RPMI8226 (cell line): ENCODE data around the gene DPF3.

Experiments used
- DNase-seq: peaks from one replicate; pipeline ENCODE4 v3.0.0-alpha.2; 2015

Gene DPF3

DNA sequence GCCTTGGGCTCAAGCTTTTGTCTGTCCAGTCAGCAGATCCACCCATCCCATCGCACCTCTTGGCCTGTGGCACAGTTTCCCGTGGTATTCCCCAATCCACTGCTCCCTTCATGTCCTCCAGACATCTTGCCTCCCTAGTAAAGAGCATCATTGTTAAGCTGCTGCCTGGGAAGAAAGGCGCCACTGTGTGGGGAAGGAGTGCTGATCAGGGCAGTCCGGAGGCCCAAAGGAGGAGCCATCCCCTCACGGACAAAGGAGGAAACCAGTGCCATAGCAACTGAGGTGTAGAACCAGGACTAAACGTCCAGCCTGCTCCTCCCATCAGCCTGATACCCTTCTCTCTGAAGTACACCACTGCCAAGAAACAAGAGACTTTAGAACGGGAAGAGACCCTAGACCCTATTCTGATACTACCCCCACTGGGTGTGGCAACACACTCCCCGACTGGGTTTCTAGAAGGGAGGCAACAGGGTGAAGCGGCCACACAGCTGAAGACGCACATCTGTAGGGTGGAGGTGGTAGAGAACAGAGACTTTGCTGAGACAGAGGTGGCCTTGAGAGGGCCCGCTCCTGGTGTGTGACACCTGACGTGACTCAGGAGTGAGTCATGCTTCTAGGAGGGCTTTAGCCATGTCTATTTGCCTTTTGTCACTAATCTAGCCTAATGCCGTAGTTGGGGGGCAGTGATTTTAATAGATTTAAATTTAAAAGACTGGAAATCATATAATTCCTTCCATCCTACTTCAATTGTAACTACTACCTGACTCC is 185.0 kb downstream of the DPF3 start:
- DNase-seq, result no peak

GRCh38 chr14:72708222-72708621 is 185.7 kb downstream of the DPF3 start:
- DNase-seq, result no peak

GRCh38 chr14:72706485-72706884 is 187.4 kb downstream of the DPF3 start:
- no peak for DNase-seq

- no peak for DNase-seq
These were observed 189.4 kb downstream of the DPF3 start for GRCh38 chr14:72704502-72704901.

DNA sequence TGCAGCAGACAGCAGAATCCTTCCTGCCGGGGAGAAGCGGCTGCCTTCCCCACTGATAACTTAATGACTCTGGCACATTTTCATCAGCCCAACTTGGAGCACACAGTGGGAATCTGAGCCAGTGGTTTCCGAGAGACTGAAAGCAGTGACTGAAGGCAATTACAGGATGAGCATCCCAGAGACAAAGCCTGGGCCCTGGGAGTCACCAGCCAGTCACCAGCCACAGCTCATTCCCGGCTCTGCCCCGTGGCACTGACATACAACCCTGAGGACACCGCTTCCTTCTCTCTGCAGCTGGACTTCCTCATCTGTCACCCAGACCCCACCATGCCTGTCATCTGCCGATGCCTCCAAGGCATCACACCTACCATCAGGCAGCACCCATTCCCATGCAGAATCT is 192.3 kb downstream of the DPF3 start:
- no peak for DNase-seq

- no peak for DNase-seq
These were observed 192.7 kb downstream of the DPF3 start for GRCh38 chr14:72701237-72701565.

GRCh38 chr14:72700338-72701236 is 193.3 kb downstream of the DPF3 start:
- DNase-seq, result no peak

DNA sequence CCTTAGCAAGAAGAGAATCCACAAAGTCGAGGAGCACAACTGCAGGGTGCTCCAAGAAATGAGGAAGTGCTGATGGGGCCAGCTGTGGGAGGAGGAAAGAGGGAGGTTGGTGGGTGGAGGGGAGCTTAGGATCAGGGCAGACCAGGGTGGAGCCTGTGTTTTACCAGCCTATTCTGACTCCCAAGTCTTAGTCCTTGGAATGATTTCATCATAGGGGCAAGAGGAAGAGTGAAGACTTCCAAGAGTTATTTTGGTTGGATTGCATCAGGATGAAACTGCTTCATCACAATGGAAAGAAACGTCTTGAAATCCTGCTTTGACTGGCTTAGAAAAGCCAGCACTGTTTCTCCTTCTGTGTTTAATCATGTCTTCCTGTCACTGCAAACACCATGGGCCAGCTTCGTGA is 194.0 kb downstream of the DPF3 start:
- no peak for DNase-seq

DNA sequence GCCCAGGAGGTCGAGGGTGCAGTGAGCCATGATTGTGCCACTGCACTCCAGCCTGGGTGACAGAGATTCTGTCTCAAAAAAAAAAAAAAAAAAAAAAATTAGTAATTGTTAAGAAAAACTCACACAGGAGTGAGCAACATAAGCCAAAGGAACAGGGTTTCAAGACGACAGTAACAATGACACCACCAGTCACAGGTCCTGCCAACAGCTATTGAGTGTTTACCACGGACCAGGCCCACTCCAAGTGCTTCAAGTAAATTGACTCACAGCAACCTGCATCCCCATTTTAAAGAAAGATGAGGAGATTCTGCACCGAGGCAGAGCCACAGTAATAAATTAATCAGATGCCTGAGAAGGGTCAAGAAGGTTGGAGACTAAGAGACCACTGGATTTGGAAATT is 194.5 kb downstream of the DPF3 start:
- DNase-seq, result no peak

- peak; percentile 7 for DNase-seq
These were observed 201.2 kb downstream of the DPF3 start for GRCh38 chr14:72692696-72693095.

DNA sequence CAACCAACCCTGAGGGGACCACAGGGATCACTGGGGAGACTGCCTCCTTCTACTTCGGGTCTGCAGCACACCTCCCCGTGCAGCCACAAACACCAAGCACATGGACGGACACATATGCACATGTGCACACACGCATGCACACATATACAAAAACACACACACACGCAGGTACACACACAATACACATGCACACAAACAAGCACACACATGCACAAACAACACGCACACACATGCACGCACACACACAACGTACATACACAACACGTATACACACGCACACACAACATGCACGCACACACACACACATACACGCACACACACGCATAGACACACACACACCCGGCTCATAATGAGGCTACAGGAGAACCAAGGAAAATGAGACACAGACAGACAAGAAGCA is 203.6 kb downstream of the DPF3 start:
- no peak for DNase-seq

DNA sequence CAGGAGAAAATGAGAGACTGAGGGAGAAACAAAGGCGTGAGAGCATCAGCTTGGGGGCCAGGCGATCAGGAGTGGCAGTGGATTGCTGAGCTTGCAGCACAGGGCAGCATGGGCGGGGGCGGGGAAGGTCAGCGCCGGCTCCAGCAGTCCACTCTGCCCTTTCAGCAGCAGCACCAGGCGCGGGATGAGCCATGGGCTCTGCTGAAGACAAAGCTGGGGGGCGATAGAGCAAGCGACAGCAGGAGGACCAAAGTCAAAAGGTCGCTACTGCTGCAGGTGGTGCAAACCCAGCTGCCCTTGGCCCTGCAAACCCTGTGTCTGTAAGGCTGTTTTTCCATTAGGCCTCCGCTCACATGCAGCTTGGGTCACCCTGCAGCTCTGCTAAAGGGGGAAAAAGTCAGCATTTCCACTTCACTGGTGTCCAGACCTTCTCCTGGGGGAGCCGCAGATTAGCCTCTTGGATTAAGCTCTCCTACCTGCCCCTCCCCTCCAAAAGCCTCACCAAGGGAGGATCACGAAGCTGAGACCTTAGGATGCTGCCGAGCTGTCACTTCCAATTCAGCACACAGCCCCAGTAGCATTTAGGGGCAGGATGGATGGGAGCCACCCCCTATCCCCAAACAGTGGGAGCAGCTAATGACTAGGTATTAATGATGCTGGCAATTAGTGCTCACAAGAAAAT is 204.8 kb downstream of the DPF3 start:
- no peak for DNase-seq

- DNase-seq, result no peak
These were observed 207.1 kb downstream of the DPF3 start for GRCh38 chr14:72686832-72687231.

GRCh38 chr14:72686101-72686500 is 207.8 kb downstream of the DPF3 start:
- DNase-seq, result no peak

- no peak for DNase-seq
These were observed 208.4 kb downstream of the DPF3 start for GRCh38 chr14:72685456-72685855.

DNA sequence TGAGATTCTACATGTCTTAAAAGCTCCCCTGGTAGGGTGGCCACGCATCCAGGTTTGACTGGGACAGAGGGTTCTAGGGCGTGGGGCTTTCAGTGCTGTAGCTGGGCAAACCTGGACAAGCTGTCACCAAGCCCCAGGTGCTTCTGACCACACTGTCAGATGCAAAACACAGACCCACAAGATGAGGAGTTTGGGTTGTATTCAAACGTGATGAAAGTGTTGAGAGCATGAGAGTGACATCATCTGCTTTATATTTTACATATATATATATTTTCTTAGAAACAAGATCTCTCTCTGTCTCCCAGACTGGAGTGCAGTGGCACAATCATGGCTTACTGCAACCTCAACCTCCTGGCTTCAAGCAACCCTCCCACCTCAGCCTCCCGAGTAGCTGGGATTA is 210.1 kb downstream of the DPF3 start:
- DNase-seq, result no peak

DNA sequence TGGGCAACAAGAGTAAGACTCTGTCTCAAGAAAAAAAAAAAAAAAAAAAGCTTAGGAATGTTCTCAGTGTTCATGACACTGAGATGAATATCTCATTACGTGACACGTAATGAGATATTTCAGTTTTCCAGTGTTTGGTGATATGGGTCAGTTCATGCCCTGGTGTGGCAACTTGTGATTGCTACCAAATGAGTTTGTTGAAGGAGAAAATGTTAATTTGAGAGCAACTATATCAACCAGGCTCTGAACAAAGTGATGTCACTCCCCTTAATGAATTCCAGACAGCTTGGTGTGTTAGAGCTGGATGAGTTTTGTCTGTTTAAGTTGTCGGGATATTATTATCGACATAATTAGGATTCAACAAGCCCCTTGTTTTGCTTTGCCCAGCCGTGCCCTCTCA is 211.7 kb downstream of the DPF3 start:
- DNase-seq, result no peak

DNA sequence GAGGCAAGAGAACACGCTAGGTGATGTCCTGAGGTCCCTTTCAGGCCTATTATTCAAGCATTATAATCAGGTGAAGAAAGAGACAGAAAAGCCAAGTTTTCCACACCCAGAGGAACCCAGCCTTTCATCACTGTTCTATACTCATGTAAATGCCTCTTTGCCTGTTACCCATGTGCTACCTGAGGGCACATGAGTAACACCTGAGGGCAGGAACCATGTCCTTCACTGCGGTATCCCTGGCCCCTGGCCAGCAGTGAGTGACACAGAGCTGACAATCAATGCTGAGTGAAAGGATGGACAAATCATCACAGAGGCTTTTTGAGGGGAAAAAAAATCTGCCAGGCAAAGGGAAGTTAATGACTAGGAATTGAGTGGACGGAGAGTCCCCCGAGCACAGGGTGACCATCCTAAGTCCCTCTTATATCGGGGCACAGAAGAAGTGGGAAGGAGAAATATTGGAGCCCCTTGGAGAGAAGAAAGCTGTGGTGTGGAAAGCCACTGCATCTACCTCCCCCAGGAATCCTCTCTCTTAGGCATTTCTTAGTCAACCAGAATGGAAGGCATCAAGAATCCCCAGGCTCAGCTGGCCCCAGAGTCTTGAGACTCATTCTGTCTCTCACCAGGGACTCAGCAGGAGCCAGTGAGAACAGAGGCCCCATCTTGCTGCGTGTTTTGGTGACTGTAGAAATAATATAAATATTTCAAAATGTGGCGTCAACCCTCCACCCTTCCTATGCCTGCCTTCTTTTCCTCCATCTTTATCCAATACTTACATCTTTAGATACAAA is 212.9 kb downstream of the DPF3 start:
- DNase-seq, result no peak

DNA sequence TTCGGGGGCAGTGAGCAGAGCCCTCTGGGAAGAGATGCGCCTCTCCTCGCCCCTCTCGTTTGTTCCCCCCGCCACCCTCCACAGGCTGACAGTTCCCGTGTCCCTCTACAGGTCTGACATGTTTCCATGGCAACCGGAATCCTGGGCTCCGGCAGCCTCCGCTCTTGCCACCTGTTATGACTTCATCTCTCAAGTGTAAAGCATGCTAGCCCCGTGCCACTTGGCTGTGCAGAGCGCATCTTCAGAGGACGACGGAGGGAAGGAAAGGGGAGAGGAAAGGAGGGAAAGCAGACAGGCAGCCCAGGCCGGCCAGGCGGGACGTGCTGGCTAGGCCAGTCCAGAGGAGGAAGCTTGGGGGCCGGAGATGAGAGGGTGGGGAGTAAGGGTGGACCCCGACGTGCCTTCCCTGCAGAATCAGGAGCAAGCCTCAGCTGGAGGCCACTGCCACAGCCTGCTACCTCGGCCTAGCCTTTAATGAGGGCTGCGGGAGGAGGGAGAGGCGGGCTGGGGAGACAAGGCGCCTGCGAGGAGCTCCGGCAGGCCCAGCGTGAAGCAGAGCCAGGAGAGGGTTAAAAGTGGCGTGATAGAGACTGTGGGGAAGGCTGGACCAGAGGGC is 214.3 kb downstream of the DPF3 start:
- DNase-seq, result no peak

DNA sequence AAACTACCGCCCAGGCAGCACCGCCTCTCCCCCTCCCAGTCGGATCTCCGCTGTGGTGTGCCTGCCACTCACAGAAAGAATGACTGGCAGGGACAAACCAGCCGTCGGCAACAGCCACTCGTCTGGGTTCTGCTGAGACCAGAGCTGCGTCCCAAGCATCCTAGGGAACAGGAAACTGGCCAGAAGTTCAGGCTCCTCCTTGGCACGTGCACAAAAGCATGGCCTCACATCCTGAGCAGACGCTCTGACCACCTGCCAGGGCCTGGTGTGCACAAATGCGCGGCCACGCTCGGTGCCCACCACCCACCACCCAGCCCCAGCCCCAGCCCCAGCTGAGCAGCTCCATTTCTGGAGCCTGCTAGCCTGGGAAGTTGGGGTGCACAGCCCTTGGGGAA is 214.8 kb downstream of the DPF3 start:
- no peak for DNase-seq

GRCh38 chr14:72678356-72678755 is 215.5 kb downstream of the DPF3 start:
- DNase-seq, result no peak

- DNase-seq, result no peak
These were observed 216.2 kb downstream of the DPF3 start for GRCh38 chr14:72677664-72678063.

DNA sequence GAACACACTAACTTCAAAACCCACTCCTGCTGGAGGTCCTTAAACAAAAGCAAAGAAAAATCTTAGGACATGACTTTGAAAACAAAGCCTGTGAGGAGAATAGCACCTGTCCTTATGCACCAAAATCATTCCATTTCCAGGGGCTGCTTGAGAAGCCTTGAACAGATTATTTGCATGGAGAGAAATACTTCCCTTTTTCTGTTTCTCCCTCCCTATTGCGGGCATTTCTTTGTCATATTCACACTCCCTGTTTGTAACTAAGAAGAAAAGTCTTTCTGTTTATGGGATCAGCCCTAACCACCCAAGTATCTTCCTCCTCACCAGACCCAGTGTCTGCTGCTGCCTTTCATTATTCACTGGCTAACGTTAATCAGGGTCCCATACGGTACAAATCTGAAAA is 218.8 kb downstream of the DPF3 start:
- no peak for DNase-seq
